GM12892 (cell line): ENCODE results near the gene HSCB.
"Not testable (repeated sequence)": the region's sequence is repeated elsewhere in the genome, so short reads cannot be mapped to it uniquely, and the experiment has no call there.

Experiments
- DNase-seq: peaks from one replicate; pipeline ENCODE4 v3.0.0; 2011; ENCODE audit not compliant: insufficient read length
- FAIRE-seq: peaks from 2 replicates; lab custom pipeline; 2011; peaks lifted over from hg19 to GRCh38; lab: Jason Lieb, UNC
- POLR2A ChIP-seq: IDR thresholded peaks from 2 replicates; pipeline ENCODE4 v1.6.1; 2011; ENCODE audit warnings: low read depth, low read length, control low read depth
- POLR2AphosphoS5 ChIP-seq: IDR thresholded peaks from 2 replicates; pipeline ENCODE4 v1.6.1; 2011; ENCODE audit warnings: low read depth, low read length, control low read depth
- TAF1 ChIP-seq: IDR thresholded peaks from 2 replicates; pipeline ENCODE4 v1.6.1; 2011; ENCODE audit warnings: low read depth, mild to moderate bottlenecking, control low read depth, low read length, borderline replicate concordance

HSCB gene

GRCh38 chr22:28743852-28744251, 2.0 kb downstream of the HSCB start:
- DNase-seq (no peak), FAIRE-seq (no peak)
- TF ChIP-seq POLR2A (no peak), TAF1 (no peak), POLR2AphosphoS5 (no peak)

GRCh38 chr22:28750471-28750881, 8.6 kb downstream of the HSCB start:
- no peak for TF ChIP-seq POLR2A
- no peak for TF ChIP-seq POLR2AphosphoS5
- no peak for TF ChIP-seq TAF1
- FAIRE-seq, result no peak
- no peak for DNase-seq

GRCh38 chr22:28754512-28754911, 12.7 kb downstream of the HSCB start:
- FAIRE-seq, DNase-seq: not testable (repeated sequence)

GRCh38 chr22:28759861-28760560, 18.2 kb downstream of the HSCB start:
- no peak for FAIRE-seq
- TF ChIP-seq POLR2AphosphoS5, result no peak
- no peak for TF ChIP-seq TAF1
- no peak for TF ChIP-seq POLR2A
- no peak for DNase-seq

- FAIRE-seq, result no peak
- TF ChIP-seq POLR2A (no peak), POLR2AphosphoS5 (no peak), TAF1 (no peak)
- no peak for DNase-seq
Measured at GRCh38 chr22:28761449-28761755, 19.6 kb downstream of the HSCB start.

GRCh38 chr22:28762000-28762399, 20.2 kb downstream of the HSCB start:
- DNase-seq, FAIRE-seq: not testable (repeated sequence)

GRCh38 chr22:28766628-28767027, 24.8 kb downstream of the HSCB start:
- FAIRE-seq (no peak), DNase-seq (no peak)
- TF ChIP-seq POLR2A (no peak), POLR2AphosphoS5 (no peak), TAF1 (no peak)

GRCh38 chr22:28768701-28769393, 27.0 kb downstream of the HSCB start:
- no peak for DNase-seq
- FAIRE-seq, result no peak
- TF ChIP-seq POLR2AphosphoS5, result no peak
- no peak for TF ChIP-seq TAF1
- TF ChIP-seq POLR2A, result no peak

GRCh38 chr22:28769394-28770085, 27.7 kb downstream of the HSCB start:
- TF ChIP-seq POLR2A (no peak), POLR2AphosphoS5 (no peak), TAF1 (no peak)
- DNase-seq (no peak), FAIRE-seq (no peak)

GRCh38 chr22:28771195-28771791, 29.5 kb downstream of the HSCB start:
- no peak for FAIRE-seq
- TF ChIP-seq TAF1, result no peak
- TF ChIP-seq POLR2A, result no peak
- TF ChIP-seq POLR2AphosphoS5, result no peak
- no peak for DNase-seq

GRCh38 chr22:28772633-28773460, 31.0 kb downstream of the HSCB start, which contains the start of gene CCDC117:
CCDC117 (plus strand) TSS chr22:28772695; CDS start chr22:28772850, 155 bp downstream.
- TF ChIP-seq POLR2AphosphoS5, result peak; percentile 54; the same call in 1 of the 2 replicates
- TF ChIP-seq TAF1, result 0 out of 2 replicates have a peak, but pooled peaks have one; percentile 37
- peak; percentile 84; the same call in 1 of the 2 replicates for TF ChIP-seq POLR2A
- FAIRE-seq (peak; percentile 97), DNase-seq (peak; percentile 94)
